Measurements from ENCODE around the gene FAM78B.

GRCh38 chr1:166026143-166026542, 140.7 kb downstream of the FAM78B start:
- TF ChIP-seq POLR2AphosphoS5 (IDR thresholded peaks at IDR 0.05; ENCODE audit: low read depth, low read length): no peak
- TF ChIP-seq POLR2A (IDR thresholded peaks at IDR 0.05; ENCODE audit: low read depth, low read length): no peak
- TF ChIP-seq TAF1 (IDR thresholded peaks at IDR 0.05; ENCODE audit: borderline replicate concordance, low read depth, low read length): no peak
